ENCODE measurements around the gene PPM1F. TPM values are rescaled to one million over a fixed set of nuclear protein-coding genes. Genes with fewer than 3 reads are reported as not detected.

Gene PPM1F
- total RNA-seq, 1 donor from 2014 or later: 49.8 TPM

GRCh38 chr22:21958360-21959273 is 6.0 kb upstream of the PPM1F start:
- Mint-ChIP-seq H3K27ac (ENCODE audit: unreplicated experiment) (no peak overlapping the region), H3K9me3 (no peaks in the 10 kb centered on the region), H3K4me3 (peak overlapping the region; percentile 51), H3K36me3 (ENCODE audit: low read depth) (no peaks in the 10 kb centered on the region), H3K27me3 (ENCODE audit: low read depth) (no peaks in the 10 kb centered on the region), H3K4me1 (no peaks in the 10 kb centered on the region)
- TF ChIP-seq CTCF (conservative IDR thresholded peaks at IDR 0.05): no peak
- DNase-seq (ENCODE audit: low read depth, low spot score): no peak

GRCh38 chr22:21951931-21952465 is 650 bp downstream of the PPM1F start:
- no peak for TF ChIP-seq CTCF (conservative IDR thresholded peaks at IDR 0.05)
- Mint-ChIP-seq H3K4me3 (peak overlapping the region; percentile 88), H3K27me3 (ENCODE audit: low read depth) (peaks cover 2% of the 10 kb centered on the region), H3K27ac (ENCODE audit: unreplicated experiment) (no peak overlapping the region), H3K9me3 (no peaks in the 10 kb centered on the region), H3K4me1 (peaks cover 45% of the 10 kb centered on the region), H3K36me3 (ENCODE audit: low read depth) (no peaks in the 10 kb centered on the region)
- peak; percentile 32 for DNase-seq (ENCODE audit: low read depth, low spot score)

- H3K9me3 Mint-ChIP-seq: no peaks in the 10 kb centered on the region
- DNase-seq (ENCODE audit: low read depth, low spot score): no peak
- H3K36me3 Mint-ChIP-seq (ENCODE audit: low read depth): no peaks in the 10 kb centered on the region
- peaks cover 2% of the 10 kb centered on the region for H3K27me3 Mint-ChIP-seq (ENCODE audit: low read depth)
- H3K4me1 Mint-ChIP-seq: peaks cover 46% of the 10 kb centered on the region
- no peak for TF ChIP-seq CTCF (conservative IDR thresholded peaks at IDR 0.05)
- peak overlapping the region; percentile 76 for H3K4me3 Mint-ChIP-seq
- no peak overlapping the region for H3K27ac Mint-ChIP-seq (ENCODE audit: unreplicated experiment)
Observed at GRCh38 chr22:21951062-21951461, 1.6 kb downstream of the PPM1F start.

GRCh38 chr22:21949948-21950347 is 2.7 kb downstream of the PPM1F start:
- H3K4me1 Mint-ChIP-seq: peaks cover 46% of the 10 kb centered on the region
- H3K4me3 Mint-ChIP-seq: no peak overlapping the region
- no peak overlapping the region for H3K27ac Mint-ChIP-seq (ENCODE audit: unreplicated experiment)
- no peak for DNase-seq (ENCODE audit: low read depth, low spot score)
- H3K27me3 Mint-ChIP-seq (ENCODE audit: low read depth): peaks cover 2% of the 10 kb centered on the region
- H3K36me3 Mint-ChIP-seq (ENCODE audit: low read depth): no peaks in the 10 kb centered on the region
- no peak for TF ChIP-seq CTCF (conservative IDR thresholded peaks at IDR 0.05)
- no peaks in the 10 kb centered on the region for H3K9me3 Mint-ChIP-seq

- peaks cover 46% of the 10 kb centered on the region for H3K4me1 Mint-ChIP-seq
- DNase-seq (ENCODE audit: low read depth, low spot score): no peak
- peak overlapping the region; percentile 61 for H3K4me3 Mint-ChIP-seq
- H3K36me3 Mint-ChIP-seq (ENCODE audit: low read depth): no peaks in the 10 kb centered on the region
- no peaks in the 10 kb centered on the region for H3K9me3 Mint-ChIP-seq
- peak overlapping the region; percentile 50 for H3K27ac Mint-ChIP-seq (ENCODE audit: unreplicated experiment)
- peaks cover 2% of the 10 kb centered on the region for H3K27me3 Mint-ChIP-seq (ENCODE audit: low read depth)
- no peak for TF ChIP-seq CTCF (conservative IDR thresholded peaks at IDR 0.05)
Observed at GRCh38 chr22:21949569-21949918, 3.1 kb downstream of the PPM1F start.
